ENCODE measurements around the gene ALDH3B2.

Gene ALDH3B2

GRCh38 chr11:67680696-67681470, 6.5 kb upstream of the ALDH3B2 start:
- H3F3A ChIP-seq (ENCODE audit: control insufficient read depth, insufficient read depth): no peaks in the 10 kb centered on the region
- H3K4me3 ChIP-seq (ENCODE audit: low read length): no peak overlapping the region
- H3K9me2 ChIP-seq (replicated peaks; ENCODE audit: control insufficient read depth, low read length): no peaks in the 10 kb centered on the region
- TF ChIP-seq EZH2phosphoT487 (IDR thresholded peaks at IDR 0.05; ENCODE audit: borderline replicate concordance, low read length): no peak
- TF ChIP-seq, protein P1, sequence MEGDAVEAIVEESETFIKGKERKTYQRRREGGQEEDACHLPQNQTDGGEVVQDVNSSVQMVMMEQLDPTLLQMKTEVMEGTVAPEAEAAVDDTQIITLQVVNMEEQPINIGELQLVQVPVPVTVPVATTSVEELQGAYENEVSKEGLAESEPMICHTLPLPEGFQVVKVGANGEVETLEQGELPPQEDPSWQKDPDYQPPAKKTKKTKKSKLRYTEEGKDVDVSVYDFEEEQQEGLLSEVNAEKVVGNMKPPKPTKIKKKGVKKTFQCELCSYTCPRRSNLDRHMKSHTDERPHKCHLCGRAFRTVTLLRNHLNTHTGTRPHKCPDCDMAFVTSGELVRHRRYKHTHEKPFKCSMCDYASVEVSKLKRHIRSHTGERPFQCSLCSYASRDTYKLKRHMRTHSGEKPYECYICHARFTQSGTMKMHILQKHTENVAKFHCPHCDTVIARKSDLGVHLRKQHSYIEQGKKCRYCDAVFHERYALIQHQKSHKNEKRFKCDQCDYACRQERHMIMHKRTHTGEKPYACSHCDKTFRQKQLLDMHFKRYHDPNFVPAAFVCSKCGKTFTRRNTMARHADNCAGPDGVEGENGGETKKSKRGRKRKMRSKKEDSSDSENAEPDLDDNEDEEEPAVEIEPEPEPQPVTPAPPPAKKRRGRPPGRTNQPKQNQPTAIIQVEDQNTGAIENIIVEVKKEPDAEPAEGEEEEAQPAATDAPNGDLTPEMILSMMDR (IDR thresholded peaks at IDR 0.05; ENCODE audit: low read depth, low read length, poor library complexity, severe bottlenecking): no peak
- no peak overlapping the region for H3K27ac ChIP-seq (ENCODE audit: low read depth, low read length)
- no peak overlapping the region for H3K4me2 ChIP-seq (ENCODE audit: low read length)
- peaks cover 6% of the 10 kb centered on the region; the same call in 1 of the 2 replicates for H3K9me3 ChIP-seq (ENCODE audit: control insufficient read depth, insufficient read depth, low read length)
- H3K4me1 ChIP-seq (ENCODE audit: control insufficient read depth, low read length): peaks cover 15% of the 10 kb centered on the region
- H3K27me3 ChIP-seq (ENCODE audit: control insufficient read depth, low read length): no peaks in the 10 kb centered on the region
- no peaks in the 10 kb centered on the region for H4K20me1 ChIP-seq (ENCODE audit: control insufficient read depth, insufficient read depth, low read depth, low read length)
- H3K79me2 ChIP-seq (ENCODE audit: control insufficient read depth, low read length): no peaks in the 10 kb centered on the region
- no peaks in the 10 kb centered on the region for H3K36me3 ChIP-seq (ENCODE audit: control insufficient read depth, low read length)

GRCh38 chr11:67675058-67675747, 780 bp upstream of the ALDH3B2 start:
- no peaks in the 10 kb centered on the region for H3F3A ChIP-seq (ENCODE audit: control insufficient read depth, insufficient read depth)
- peaks cover 7% of the 10 kb centered on the region; the same call in 1 of the 2 replicates for H3K9me3 ChIP-seq (ENCODE audit: control insufficient read depth, insufficient read depth, low read length)
- peaks cover 12% of the 10 kb centered on the region for H3K4me1 ChIP-seq (ENCODE audit: control insufficient read depth, low read length)
- H3K9me2 ChIP-seq (replicated peaks; ENCODE audit: control insufficient read depth, low read length): no peaks in the 10 kb centered on the region
- H3K27ac ChIP-seq (ENCODE audit: low read depth, low read length): no peak overlapping the region
- no peak overlapping the region for H3K4me2 ChIP-seq (ENCODE audit: low read length)
- no peaks in the 10 kb centered on the region for H3K79me2 ChIP-seq (ENCODE audit: control insufficient read depth, low read length)
- H3K4me3 ChIP-seq (ENCODE audit: low read length): no peak overlapping the region
- no peaks in the 10 kb centered on the region for H3K36me3 ChIP-seq (ENCODE audit: control insufficient read depth, low read length)
- H4K20me1 ChIP-seq (ENCODE audit: control insufficient read depth, insufficient read depth, low read depth, low read length): no peaks in the 10 kb centered on the region
- no peaks in the 10 kb centered on the region; the same call in 1 of the 2 replicates for H3K27me3 ChIP-seq (ENCODE audit: control insufficient read depth, low read length)
- TF ChIP-seq EZH2phosphoT487 (IDR thresholded peaks at IDR 0.05; ENCODE audit: borderline replicate concordance, low read length): no peak
- TF ChIP-seq, protein P1 (IDR thresholded peaks at IDR 0.05; ENCODE audit: low read depth, low read length, poor library complexity, severe bottlenecking): no peak

GRCh38 chr11:67673902-67674301, 521 bp downstream of the ALDH3B2 start:
- no peaks in the 10 kb centered on the region for H3K36me3 ChIP-seq (ENCODE audit: control insufficient read depth, low read length)
- no peak for TF ChIP-seq EZH2phosphoT487 (IDR thresholded peaks at IDR 0.05; ENCODE audit: borderline replicate concordance, low read length)
- TF ChIP-seq, protein P1 (IDR thresholded peaks at IDR 0.05; ENCODE audit: low read depth, low read length, poor library complexity, severe bottlenecking): no peak
- H3K79me2 ChIP-seq (ENCODE audit: control insufficient read depth, low read length): no peaks in the 10 kb centered on the region
- peaks cover 9% of the 10 kb centered on the region; the same call in 1 of the 2 replicates for H3K9me3 ChIP-seq (ENCODE audit: control insufficient read depth, insufficient read depth, low read length)
- H3K4me1 ChIP-seq (ENCODE audit: control insufficient read depth, low read length): peaks cover 23% of the 10 kb centered on the region
- H3K27ac ChIP-seq (ENCODE audit: low read depth, low read length): no peak overlapping the region
- no peaks in the 10 kb centered on the region for H3K9me2 ChIP-seq (replicated peaks; ENCODE audit: control insufficient read depth, low read length)
- no peaks in the 10 kb centered on the region; the same call in 1 of the 2 replicates for H3K27me3 ChIP-seq (ENCODE audit: control insufficient read depth, low read length)
- no peak overlapping the region for H3K4me2 ChIP-seq (ENCODE audit: low read length)
- H3F3A ChIP-seq (ENCODE audit: control insufficient read depth, insufficient read depth): peaks cover 3% of the 10 kb centered on the region; the same call in 1 of the 2 replicates
- no peaks in the 10 kb centered on the region for H4K20me1 ChIP-seq (ENCODE audit: control insufficient read depth, insufficient read depth, low read depth, low read length)
- H3K4me3 ChIP-seq (ENCODE audit: low read length): no peak overlapping the region

All from DOHH2 (cell line).